ENCODE measurements around the gene ZBTB7B.

Gene ZBTB7B

DNA sequence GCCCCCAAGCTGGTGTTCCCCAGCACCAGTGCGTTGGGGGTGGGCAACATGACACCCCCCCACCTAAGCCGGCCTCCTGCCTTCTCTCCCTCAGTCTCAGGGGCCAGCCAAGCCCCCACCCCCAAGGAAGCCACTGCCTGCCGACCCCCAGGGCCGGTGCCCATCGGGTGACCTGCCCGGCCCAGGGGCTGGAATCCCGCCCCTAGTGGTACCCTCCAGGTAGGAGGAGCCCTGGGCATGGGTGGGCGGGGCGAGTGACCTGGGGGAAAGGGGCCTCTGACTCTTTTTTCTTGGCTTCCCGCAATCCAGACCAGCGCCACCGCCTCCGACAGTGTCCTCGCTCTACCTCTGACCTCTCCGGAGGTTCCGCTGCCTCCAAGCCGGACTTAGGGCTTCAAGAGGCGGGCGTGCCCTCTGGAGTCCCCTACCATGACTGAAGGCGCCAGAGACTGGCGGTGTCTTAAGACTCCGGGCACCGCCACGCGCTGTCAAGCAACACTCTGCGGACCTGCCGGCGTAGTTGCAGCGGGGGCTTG is 59.6 kb downstream of the ZBTB7B start:
- TF ChIP-seq, protein P1, sequence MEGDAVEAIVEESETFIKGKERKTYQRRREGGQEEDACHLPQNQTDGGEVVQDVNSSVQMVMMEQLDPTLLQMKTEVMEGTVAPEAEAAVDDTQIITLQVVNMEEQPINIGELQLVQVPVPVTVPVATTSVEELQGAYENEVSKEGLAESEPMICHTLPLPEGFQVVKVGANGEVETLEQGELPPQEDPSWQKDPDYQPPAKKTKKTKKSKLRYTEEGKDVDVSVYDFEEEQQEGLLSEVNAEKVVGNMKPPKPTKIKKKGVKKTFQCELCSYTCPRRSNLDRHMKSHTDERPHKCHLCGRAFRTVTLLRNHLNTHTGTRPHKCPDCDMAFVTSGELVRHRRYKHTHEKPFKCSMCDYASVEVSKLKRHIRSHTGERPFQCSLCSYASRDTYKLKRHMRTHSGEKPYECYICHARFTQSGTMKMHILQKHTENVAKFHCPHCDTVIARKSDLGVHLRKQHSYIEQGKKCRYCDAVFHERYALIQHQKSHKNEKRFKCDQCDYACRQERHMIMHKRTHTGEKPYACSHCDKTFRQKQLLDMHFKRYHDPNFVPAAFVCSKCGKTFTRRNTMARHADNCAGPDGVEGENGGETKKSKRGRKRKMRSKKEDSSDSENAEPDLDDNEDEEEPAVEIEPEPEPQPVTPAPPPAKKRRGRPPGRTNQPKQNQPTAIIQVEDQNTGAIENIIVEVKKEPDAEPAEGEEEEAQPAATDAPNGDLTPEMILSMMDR (IDR thresholded peaks at IDR 0.05; ENCODE audit: low read depth, low read length) = no peak
- no peak overlapping the region for H3K4me3 ChIP-seq (ENCODE audit: low read depth, low read length)

DNA sequence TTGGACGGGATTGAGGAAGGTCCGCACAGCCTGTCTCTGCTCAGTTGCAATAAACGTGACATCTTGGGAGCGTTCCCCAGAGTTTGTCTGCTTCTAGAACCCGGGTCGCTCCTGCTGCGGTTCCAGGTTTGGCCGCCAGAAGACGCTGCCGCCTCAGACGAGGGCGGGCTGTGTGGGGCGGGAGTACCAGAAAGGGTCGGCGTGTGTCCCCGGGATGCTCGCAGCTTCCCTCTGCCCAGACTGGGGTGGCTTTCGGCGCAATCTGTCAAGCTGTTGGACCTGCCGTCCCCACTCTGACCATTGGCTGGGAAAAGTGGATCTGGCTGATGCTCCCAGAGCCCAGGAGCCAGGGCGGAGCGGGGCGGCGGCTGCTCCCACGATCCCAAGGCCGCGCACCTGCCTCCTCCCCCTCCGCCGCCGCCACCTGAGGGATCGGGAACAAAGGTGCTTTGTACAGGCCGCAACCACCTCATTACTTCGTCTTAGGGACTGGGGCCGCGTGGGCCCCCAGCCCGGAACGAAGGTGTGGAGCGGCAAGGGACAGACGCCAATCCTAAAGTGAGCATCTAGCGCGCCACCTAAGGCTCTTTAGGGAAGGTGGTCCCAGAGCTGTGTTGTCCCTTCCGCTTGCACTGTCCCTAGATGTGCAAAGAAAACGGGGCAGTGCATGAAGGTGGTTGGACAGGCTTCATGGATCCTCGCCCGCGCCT is 60.3 kb downstream of the ZBTB7B start:
- TF ChIP-seq, protein P1 (IDR thresholded peaks at IDR 0.05; ENCODE audit: low read depth, low read length) = peak; percentile 51
- peak overlapping the region; percentile 91 for H3K4me3 ChIP-seq (ENCODE audit: low read depth, low read length)

DNA sequence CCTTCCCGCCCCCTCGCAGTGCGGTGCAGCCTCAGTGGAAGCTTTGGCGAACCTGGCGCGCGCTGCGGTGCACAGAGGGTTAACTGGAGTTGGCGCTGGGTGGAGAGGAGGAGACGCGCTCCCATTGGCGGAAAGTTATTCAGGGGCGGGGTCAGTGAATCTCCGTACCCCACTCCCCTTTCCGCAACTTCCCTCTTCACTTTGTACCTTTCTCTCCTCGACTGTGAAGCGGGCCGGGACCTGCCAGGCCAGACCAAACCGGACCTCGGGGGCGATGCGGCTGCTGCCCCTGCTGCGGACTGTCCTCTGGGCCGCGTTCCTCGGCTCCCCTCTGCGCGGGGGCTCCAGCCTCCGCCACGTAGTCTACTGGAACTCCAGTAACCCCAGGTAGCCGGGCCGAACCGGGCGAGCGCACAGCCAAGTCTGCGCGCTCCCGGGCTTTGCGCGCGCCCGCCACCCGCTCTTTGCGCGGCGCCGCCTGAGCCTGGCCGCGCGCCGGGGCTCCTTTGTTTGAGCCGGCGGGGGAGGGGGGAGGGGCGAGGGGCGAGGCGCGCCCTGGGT is 61.0 kb downstream of the ZBTB7B start, which contains the start of gene EFNA4:
Gene EFNA4, plus strand, starts transcription at position 191 of the 561 bp plus-strand sequence. Its CDS starts 84 bp downstream, at position 275.
- H3K4me3 ChIP-seq (ENCODE audit: low read depth, low read length) = peak within 1 kb of the TSS; percentile 91
- TF ChIP-seq, protein P1 (IDR thresholded peaks at IDR 0.05; ENCODE audit: low read depth, low read length) = no peak

DNA sequence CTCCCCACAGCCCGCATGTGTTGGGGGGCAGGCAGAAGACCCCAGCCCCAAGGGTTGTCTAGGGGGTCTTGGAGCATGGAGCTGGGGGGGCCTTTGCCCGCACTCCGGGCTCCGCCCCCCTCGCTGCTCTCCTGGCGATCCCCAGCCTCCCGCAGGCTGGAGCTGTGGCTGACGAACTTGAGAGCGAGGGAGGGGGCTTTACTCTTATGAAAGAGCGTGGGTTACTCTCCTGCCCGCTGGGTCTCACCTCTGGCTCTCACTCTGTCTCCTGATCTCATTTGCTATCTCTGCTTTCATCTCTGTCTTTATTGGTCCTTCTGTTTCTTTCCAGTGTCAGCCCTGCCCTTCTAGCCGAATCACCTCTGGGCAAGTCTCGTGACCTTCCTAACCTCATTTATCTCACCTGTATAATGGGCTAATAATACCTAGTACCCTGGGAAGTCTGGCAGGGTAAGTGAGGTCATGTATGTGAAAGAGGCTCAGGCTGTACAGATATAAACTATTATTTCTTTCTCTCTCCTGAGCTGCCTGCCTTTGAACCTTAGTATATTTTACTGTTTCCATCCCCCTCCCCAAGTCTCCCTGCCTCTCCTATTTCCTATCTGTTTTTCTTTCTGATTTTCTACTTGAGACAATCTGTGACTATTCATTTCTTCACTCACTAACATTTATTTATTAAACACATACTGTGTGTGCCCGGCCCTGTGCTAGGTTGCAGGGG is 61.7 kb downstream of the ZBTB7B start:
- peak overlapping the region; percentile 91 for H3K4me3 ChIP-seq (ENCODE audit: low read depth, low read length)

DNA sequence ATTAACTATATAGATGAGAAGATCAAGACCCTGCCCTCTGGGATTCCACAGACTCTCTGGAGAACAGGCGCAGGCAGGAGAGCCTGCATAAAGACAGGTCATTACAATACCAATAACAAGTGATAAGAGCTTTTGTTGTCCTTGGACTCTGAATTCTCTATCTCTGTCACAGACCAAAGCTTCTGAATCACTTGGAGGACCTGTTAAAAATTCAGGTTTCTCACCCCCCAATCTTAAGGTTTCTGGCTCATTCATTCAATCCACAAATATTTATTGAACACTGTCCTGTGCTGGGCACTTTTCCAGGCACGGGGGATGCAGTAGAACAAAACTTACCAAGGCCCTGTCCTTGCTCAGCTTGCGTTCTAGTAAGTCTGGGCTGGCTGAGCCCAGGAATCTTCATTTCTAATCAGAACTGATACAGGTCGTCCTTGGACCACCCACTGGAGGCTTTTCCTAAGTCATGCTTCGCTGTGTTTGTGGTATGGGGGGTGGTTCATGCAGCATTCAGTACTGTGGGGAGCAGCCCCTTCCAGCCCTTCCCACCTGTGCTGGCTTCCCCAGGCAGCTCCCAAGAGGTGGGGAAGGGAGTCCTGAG is 62.3 kb downstream of the ZBTB7B start:
- peak overlapping the region; percentile 91 for H3K4me3 ChIP-seq (ENCODE audit: low read depth, low read length)
- TF ChIP-seq, protein P1 (IDR thresholded peaks at IDR 0.05; ENCODE audit: low read depth, low read length) = no peak

More for the DNA sequence above, 61.7 kb downstream of the ZBTB7B start:
- TF ChIP-seq, protein P1 (IDR thresholded peaks at IDR 0.05; ENCODE audit: low read depth, low read length) = no peak

DNA sequence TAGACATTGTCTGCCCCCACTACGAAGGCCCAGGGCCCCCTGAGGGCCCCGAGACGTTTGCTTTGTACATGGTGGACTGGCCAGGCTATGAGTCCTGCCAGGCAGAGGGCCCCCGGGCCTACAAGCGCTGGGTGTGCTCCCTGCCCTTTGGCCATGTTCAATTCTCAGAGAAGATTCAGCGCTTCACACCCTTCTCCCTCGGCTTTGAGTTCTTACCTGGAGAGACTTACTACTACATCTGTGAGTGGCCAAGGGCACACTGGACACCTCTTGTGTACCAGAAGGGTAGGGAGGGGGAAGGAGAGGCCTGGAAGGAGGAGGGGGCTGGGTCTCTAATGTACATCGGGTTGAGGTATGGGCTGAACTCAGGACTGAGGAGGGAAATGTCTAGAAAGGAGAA is 64.2 kb downstream of the ZBTB7B start:
- H3K4me3 ChIP-seq (ENCODE audit: low read depth, low read length) = no peak overlapping the region

More for the DNA sequence above, 64.2 kb downstream of the ZBTB7B start:
- TF ChIP-seq, protein P1 (IDR thresholded peaks at IDR 0.05; ENCODE audit: low read depth, low read length) = no peak

Measured in WI38 (cell line).